ENCODE measurements around the gene RAMP3.

DNA sequence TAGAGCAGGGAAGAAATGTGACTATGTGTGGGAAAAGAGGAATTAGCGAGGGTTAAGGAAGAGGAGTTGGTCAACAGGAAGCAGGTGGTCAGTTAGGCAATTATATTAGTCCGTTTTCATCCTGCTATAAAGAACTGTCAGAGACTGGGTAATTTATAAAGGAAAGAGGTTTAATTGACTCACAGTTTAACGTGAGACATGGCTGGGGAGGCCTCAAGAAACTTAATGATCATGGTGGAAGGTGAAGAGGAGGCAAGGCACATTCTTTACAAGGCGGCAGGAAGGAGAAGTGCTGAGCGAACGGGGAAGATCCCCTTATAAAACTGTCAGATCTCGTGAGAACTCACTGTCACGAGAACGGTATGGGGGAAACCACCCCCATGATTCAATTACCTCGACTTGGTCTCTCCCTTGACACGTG, 35.0 kb downstream of the RAMP3 start:
- TF ChIP-seq CTCF (IDR thresholded peaks at IDR 0.05) (no peak), POLR2AphosphoS5 (IDR thresholded peaks at IDR 0.05) (peak in 2 of 4 donors; percentile 10)
